DMS79 (cell line): ENCODE measurements around the gene NSL1.

ENCODE experiments used
- DNase-seq: peaks from one replicate; lab custom pipeline; 2025; lab: John Stamatoyannopoulos, UW

The NSL1 gene

GRCh38 chr1:212685429-212685828, 106.1 kb downstream of the NSL1 start:
- no peak for DNase-seq

DNA sequence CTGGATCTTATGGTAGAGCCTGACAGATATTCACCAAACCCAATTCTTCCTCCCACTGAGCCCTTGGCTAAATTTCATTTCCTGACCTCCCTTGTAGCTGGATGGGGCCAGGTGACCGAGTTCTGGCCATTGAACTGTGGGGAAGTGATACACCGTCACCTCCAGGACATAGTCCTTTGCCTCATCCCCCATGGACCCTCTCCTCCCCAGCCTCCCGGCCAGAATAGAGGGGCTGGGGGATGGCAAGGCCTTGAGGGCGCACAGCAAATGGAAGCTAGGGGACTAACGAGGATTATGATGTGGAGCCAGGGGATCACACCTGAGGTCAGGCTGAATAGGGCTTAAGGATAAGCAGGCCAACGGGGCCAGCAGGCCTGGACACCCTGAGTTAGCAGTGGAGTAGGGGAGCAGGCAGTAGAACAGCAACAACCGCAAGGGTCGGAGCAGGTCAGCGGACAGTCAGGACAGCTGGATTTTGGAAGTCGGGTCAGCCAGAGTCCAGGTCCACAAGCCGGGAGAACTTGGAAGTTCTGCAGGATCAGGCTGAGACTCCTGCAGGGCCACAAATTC, 107.0 kb downstream of the NSL1 start:
- no peak for DNase-seq

- DNase-seq, result no peak
Observed at GRCh38 chr1:212684076-212684475, 107.5 kb downstream of the NSL1 start.

DNA sequence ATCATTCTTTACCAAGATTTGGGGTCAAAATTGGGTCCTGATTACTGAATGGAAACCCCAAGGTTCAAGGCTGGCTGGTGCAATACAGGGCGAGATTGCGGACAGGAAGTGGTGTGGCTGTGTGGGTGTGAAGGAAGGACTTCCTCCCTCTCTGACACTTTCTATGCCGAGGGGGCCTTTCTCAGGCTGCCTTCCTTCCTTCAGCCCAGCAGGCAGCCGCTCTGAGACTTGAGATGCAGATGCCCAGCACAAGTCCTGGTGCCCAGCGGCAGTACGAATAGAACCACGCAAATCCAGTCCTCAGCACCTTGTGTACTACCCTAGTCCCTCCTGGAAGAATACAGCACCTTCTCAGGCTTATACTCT, 108.2 kb downstream of the NSL1 start:
- no peak for DNase-seq

DNA sequence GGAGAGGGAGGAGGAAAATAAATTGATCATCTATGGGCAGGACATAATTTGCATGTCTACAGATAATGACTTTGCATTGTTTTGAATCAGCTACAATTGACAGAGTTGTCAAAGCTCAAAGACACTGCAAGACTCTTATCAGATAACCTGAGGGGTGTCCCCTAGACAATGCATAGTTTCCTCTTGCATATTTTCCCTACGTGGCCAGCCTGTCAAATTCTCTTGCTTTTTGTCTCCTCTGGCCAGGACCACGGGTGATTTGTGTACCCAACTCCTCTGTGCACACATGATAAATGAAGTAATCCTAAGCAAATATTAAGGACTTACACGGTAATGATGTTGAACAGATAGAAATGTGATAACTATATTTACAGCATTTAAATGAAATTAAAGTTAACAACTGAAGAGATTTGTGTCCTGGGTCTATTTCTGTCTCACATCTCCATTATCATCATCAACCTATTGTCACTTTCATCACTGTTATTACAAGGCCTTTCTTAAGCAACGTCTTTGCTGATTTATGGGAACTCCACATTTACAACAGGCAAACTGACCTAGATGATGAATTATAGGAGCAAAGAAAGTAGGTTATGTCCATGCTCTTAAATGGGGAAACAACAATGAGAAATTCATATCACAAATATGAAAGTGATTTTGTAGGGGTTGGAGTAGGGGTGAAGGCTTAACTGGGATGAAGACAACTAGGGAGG, 110.7 kb downstream of the NSL1 start:
- DNase-seq, result no peak

DNA sequence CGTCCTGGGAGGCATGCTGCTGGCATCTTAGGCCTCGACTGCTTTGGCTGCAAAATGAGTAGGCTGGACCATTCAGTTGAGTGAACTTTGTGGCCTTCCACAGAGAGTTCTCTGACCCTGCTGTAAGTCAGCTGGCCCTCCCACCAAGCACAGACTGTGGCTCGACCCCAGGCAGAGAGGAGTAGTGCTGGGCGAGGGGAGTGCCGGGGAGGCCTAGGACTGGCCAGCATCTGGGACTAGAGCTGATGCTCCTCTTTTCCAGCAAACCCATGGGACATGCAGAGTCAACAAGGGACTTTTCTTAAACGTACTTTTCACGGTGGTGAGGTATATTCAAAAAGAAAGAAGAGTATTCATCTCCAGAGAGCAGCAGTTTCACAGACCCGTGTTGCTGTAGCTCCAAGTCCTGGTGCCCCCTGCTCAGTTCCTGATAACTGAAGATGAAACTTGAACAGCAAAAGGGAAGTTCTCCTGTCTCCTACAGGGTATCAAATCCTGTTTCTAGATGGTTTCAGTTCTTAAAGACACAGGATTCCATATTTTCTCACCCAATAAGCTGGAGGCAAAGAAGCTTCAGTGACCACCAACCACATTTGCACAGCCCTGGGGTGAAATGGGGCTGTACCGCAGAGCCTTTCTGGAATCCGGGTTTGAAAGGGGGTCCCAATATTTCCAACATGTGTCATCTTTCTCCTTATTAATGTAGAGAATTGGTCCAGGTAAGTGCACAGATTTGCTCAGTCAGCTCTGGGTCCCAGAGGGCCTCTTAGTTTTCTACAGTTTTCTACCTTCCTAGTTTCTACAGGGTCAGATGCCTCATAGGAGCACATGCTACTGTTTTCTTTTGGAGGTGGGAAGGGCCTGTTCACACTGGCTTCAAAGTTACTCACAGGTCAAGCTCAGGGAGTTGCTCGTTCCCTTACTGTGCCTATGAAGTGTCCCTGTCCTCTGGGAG, 112.8 kb downstream of the NSL1 start:
- DNase-seq, result no peak

- DNase-seq, result no peak
Observed at GRCh38 chr1:212677573-212677972, 114.0 kb downstream of the NSL1 start.

DNA sequence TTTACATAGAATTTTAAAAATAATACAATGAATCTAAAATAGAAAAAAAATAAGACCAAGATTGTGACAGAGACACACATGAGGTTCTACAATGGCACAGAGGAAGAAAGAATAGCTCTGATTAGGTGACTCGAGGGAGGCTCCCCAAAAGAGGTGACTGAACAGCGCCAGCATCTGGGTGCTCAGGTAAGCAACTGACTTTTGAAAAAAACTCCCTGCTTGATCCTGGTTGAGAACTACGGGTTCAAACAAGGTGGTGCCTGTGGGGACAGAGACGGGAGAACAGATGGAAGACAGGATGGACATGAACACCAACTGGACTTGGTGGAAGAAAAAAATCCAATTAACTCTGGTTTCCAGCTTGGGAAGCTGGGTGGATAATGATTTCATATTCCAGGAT, 114.4 kb downstream of the NSL1 start:
- no peak for DNase-seq
